ENCODE measurements around the gene CNTN4.

CNTN4 gene

DNA sequence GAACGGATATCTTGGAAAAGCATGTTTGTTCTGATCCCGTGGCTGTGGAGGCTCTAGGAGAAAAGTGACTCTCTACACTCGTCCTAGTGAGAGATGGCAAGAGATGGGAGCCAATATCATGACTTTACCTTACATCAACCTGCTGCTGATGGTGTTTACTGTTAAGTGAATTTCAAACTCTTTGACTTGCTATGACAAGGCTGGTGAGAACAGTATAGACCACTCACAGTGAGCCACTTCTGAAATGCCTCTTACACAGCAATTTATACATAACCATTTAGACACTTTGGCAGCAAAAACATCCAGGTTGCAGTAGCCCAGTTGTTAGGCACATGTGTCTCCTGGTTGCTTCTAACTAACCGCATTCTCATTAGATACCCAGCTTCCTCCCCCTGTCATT lies 968.2 kb downstream of the CNTN4 start:
- Histone ChIP-seq H3K36me3 (replicated peaks) (no peaks in the 10 kb centered on the region), H3K27me3 (replicated peaks) (no peaks in the 10 kb centered on the region), H3K27ac (no peak overlapping the region), H3K4me3 (ENCODE audit: low read depth, low read length) (no peak overlapping the region)
- DNase-seq = no peak
- in situ Hi-C loops (cut with HindIII; ENCODE audit: low pct_ligation_motif_present, low sequenced_read_pairs) = no loop called here
- TF ChIP-seq CTCF (IDR thresholded peaks at IDR 0.05; ENCODE audit: low read depth, low read length, missing control alignments) = no peak

GRCh38 chr3:3068358-3068881 lies 969.8 kb downstream of the CNTN4 start:
- no peak overlapping the region for H3K27ac ChIP-seq
- in situ Hi-C loops (cut with HindIII; ENCODE audit: low pct_ligation_motif_present, low sequenced_read_pairs) = no loop called here
- no peak for TF ChIP-seq CTCF (IDR thresholded peaks at IDR 0.05; ENCODE audit: low read depth, low read length, missing control alignments)

DNA sequence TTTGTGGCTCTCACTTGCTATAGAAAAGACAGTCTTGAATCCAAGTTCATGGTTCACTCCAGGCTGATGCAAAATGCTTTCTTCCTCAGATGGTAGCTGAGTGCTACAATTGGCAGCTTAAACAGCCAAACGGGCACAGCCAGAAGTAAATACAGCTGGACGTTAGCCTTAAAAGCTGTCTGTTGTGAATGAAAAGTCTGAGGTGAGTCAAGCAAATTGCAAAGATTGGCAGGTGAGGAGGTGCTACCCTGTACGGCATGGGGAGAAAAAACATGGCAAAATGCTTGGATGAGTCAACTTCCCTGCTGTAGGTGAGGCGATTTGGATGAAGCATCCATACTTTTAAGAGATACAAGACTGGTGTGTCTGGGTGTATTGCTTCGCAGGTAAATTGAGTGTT lies 971.1 kb downstream of the CNTN4 start:
- Histone ChIP-seq H3K36me3 (replicated peaks) (no peaks in the 10 kb centered on the region), H3K4me3 (ENCODE audit: low read depth, low read length) (no peak overlapping the region), H3K27ac (no peak overlapping the region), H3K27me3 (replicated peaks) (no peaks in the 10 kb centered on the region)
- in situ Hi-C loops (cut with HindIII; ENCODE audit: low pct_ligation_motif_present, low sequenced_read_pairs) = no loop called here
- no peak for TF ChIP-seq CTCF (IDR thresholded peaks at IDR 0.05; ENCODE audit: low read depth, low read length, missing control alignments)
- no peak for DNase-seq

More at GRCh38 chr3:3068358-3068881, 969.8 kb downstream of the CNTN4 start:
- no peak for DNase-seq
- Histone ChIP-seq H3K36me3 (replicated peaks) (no peaks in the 10 kb centered on the region), H3K27me3 (replicated peaks) (no peaks in the 10 kb centered on the region), H3K4me3 (ENCODE audit: low read depth, low read length) (no peak overlapping the region)

DNA sequence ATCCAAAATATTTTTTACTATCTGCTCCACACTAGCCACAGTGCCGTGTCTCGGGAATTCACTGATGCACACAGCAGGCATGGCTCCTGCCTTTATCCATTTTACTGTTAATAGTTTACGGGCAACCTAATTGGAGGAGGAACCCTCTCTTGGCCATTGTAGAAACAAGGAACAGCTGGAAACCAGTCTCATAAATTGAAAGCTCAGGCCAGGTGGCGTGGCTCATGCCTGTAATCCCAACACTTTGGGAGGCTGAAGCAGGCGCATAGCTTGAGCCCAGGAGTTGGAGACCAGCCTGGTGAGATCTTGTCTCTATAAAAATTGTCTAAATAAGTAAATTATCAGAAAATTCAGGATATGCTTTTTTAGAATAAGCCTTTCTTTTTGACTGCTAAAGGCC lies 972.5 kb downstream of the CNTN4 start:
- TF ChIP-seq CTCF (IDR thresholded peaks at IDR 0.05; ENCODE audit: low read depth, low read length, missing control alignments) = no peak
- Histone ChIP-seq H3K27ac (no peak overlapping the region), H3K27me3 (replicated peaks) (no peaks in the 10 kb centered on the region), H3K36me3 (replicated peaks) (no peaks in the 10 kb centered on the region), H3K4me3 (ENCODE audit: low read depth, low read length) (no peak overlapping the region)
- in situ Hi-C loops (cut with HindIII; ENCODE audit: low pct_ligation_motif_present, low sequenced_read_pairs) = no loop called here
- DNase-seq = no peak

DNA sequence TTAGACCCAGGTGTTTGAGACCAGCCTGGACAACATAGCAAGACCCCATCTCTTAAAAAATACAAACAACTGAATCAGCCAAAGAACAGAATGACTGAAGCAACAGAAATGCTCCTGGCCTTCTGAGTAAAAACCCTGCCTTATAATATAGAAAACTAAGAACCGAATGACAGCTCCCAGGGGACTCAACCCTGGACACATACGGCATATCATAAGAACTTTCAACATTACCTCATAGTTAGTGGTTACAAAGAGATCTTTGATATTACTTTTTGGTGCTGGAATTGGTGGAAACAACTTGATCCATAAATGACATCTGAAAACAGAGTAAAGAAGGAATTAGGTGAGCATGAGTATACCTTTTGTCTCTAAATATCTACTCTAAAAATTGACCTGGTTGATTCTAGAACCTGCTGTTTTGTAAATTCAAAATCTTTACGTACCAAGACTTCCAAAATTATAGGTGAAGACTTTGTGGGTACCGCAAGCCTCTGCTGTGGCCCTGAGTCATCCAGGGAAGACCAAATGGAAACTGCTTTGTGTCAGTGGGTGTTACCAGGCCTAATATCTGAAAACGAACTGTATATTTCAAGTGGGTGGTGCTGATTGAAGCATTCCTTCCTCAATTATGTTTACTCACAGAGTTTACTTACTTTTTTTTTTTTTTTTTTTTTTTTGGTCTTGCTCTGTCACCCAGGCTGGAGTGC lies 976.0 kb downstream of the CNTN4 start:
- no peak for DNase-seq
- Histone ChIP-seq H3K27ac (no peak overlapping the region), H3K27me3 (replicated peaks) (no peaks in the 10 kb centered on the region), H3K4me3 (ENCODE audit: low read depth, low read length) (no peak overlapping the region), H3K36me3 (replicated peaks) (no peaks in the 10 kb centered on the region)
- no peak for TF ChIP-seq CTCF (IDR thresholded peaks at IDR 0.05; ENCODE audit: low read depth, low read length, missing control alignments)
- in situ Hi-C loops (cut with HindIII; ENCODE audit: low pct_ligation_motif_present, low sequenced_read_pairs) = no loop called here

- no peak for TF ChIP-seq CTCF (IDR thresholded peaks at IDR 0.05; ENCODE audit: low read depth, low read length, missing control alignments)
- Histone ChIP-seq H3K27ac (no peak overlapping the region), H3K27me3 (replicated peaks) (no peaks in the 10 kb centered on the region), H3K36me3 (replicated peaks) (no peaks in the 10 kb centered on the region), H3K4me3 (ENCODE audit: low read depth, low read length) (no peak overlapping the region)
- in situ Hi-C loops (cut with HindIII; ENCODE audit: low pct_ligation_motif_present, low sequenced_read_pairs) = no loop called here
- DNase-seq = no peak
These were observed 981.6 kb downstream of the CNTN4 start for GRCh38 chr3:3080309-3080708.

Measured in brain microvascular endothelial cell (primary cell).